ENCODE results near the gene NRG4. TPM values are rescaled to one million over a fixed set of nuclear protein-coding genes. Genes with fewer than 3 reads are reported as not detected.
A peak's percentile ranks its signal among the peaks of the same experiment; 100 is the strongest.
"Not testable (repeated sequence)": the region's sequence is repeated elsewhere in the genome, so short reads cannot be mapped to it uniquely, and the experiment has no call there.

NRG4 gene
- total and polyA plus RNA-seq, 5 donors from 2014 or later, result not detected

DNA sequence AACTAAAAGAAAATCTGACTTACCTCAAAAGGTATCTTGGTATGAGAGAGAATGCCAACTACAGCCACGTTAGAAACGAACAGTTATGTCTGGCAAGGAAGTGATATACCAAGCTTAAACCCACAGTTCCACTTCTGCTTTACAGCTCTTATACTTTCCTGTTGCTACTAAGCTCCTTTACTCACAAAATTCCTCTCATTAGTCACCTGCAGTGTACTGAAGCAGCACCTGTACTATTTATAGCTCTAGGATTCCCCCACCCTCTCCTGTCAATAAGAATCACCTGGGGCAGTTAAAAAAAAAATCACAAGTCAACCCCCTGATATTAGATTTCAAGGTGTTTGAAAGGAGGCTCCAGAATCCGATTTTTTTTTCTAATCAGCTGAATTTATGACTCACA lies 44.7 kb upstream of the NRG4 start:
- Histone ChIP-seq H3K36me3 (ENCODE audit: control insufficient read depth, insufficient read depth, low read length) (no peaks in the 10 kb centered on the region), H3K27ac (ENCODE audit: insufficient read depth, low read length, poor library complexity, severe bottlenecking) (no peak overlapping the region), H3K27me3 (ENCODE audit: control insufficient read depth, insufficient read depth, low read length) (peaks cover 40% of the 10 kb centered on the region), H3K4me3 (ENCODE audit: low read depth, low read length) (peak overlapping the region; percentile 23), H3K4me1 (ENCODE audit: control insufficient read depth, insufficient read depth, low read length, poor library complexity, severe bottlenecking) (peaks cover 12% of the 10 kb centered on the region), H3K9me3 (ENCODE audit: control insufficient read depth in 2 of 2, low read length in 2 of 2) (no peaks in the 10 kb centered on the region)
- no peak for DNase-seq
- H3K27me3 Mint-ChIP-seq, result peaks cover 71% of the 10 kb centered on the region
- H3K4me1 Mint-ChIP-seq, result peaks cover 0 to 24% (median 16%) of the 10 kb centered on the region in 4 donors
- H3K4me3 Mint-ChIP-seq, result no peak overlapping the region
- peak in 1 of 2 donors; percentile 26 for ATAC-seq (ENCODE audit: low read depth in 2 of 2)
- no peaks in the 10 kb centered on the region for H3K36me3 Mint-ChIP-seq
- peak overlapping the region in 1 of 3 donors; percentile 24 for H3K27ac Mint-ChIP-seq
- H3K9me3 Mint-ChIP-seq, result no peaks in the 10 kb centered on the region

DNA sequence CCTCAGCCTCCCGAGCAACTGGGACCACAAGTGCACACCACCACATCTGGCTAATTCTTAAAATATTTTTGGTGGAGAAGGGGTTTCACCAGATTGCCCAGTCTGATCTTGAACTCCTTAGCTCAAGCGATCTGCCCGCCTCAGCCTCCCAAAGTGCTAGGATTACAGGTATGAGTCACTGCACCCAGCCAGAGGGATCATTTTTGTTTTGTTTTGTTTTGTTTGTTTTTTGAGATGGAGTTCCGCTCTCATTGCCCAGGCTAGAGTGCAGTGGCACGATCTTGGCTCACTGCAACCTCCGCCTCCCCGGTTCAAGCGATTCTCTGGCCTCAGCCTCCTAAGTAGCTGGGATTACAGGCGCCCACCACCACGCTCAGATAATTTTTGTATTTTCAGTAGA lies 42.0 kb upstream of the NRG4 start:
- H3K9me3 ChIP-seq (ENCODE audit: control insufficient read depth in 2 of 2, low read length in 2 of 2); H3K4me3 Mint-ChIP-seq; H3K4me1 ChIP-seq (ENCODE audit: control insufficient read depth, insufficient read depth, low read length, poor library complexity, severe bottlenecking); H3K9me3 Mint-ChIP-seq; H3K4me3 ChIP-seq (ENCODE audit: low read depth, low read length); H3K36me3 ChIP-seq (ENCODE audit: control insufficient read depth, insufficient read depth, low read length); DNase-seq; ATAC-seq (ENCODE audit: low read depth in 2 of 2); H3K27ac ChIP-seq (ENCODE audit: insufficient read depth, low read length, poor library complexity, severe bottlenecking); H3K27ac Mint-ChIP-seq; H3K36me3 Mint-ChIP-seq: not testable (repeated sequence)
- Mint-ChIP-seq H3K27me3 (peaks cover 66% of the 10 kb centered on the region), H3K4me1 (peaks cover 0 to 18% (median 14%) of the 10 kb centered on the region in 4 donors)
- peaks cover 23% of the 10 kb centered on the region for H3K27me3 ChIP-seq (ENCODE audit: control insufficient read depth, insufficient read depth, low read length)

DNA sequence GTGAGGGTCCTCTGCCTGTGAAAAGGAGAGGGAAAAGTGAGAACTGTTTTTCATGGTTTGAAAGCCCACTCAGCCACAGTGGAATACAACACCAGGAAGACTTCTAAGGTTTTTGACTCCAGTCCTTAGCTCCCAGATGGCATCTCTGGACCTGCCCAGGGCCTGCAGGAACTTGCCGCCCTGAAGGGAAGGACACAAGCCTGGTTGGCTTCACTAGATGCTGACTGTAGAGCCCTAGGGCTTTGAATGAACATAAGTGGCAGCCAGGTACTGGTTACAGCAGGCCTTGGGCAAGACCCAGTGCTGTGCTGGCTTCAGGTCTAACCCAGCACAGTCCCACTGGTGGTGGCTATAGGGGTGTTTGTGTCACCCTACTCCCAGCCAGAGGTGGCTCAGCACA lies 26.3 kb upstream of the NRG4 start:
- Mint-ChIP-seq H3K27me3 (peaks cover 55% of the 10 kb centered on the region), H3K27ac (no peak overlapping the region), H3K36me3 (peaks cover 4% of the 10 kb centered on the region), H3K9me3 (peaks cover 1 to 37% (median 19%) of the 10 kb centered on the region in 7 donors), H3K4me1 (no peaks in the 10 kb centered on the region), H3K4me3 (no peak overlapping the region)
- DNase-seq (no peak), ATAC-seq (ENCODE audit: low read depth in 2 of 2) (no peak)
- Histone ChIP-seq H3K36me3 (ENCODE audit: control insufficient read depth, insufficient read depth, low read length) (no peaks in the 10 kb centered on the region), H3K4me3 (ENCODE audit: low read depth, low read length) (no peak overlapping the region), H3K27me3 (ENCODE audit: control insufficient read depth, insufficient read depth, low read length) (peaks cover 6% of the 10 kb centered on the region), H3K27ac (ENCODE audit: insufficient read depth, low read length, poor library complexity, severe bottlenecking) (no peak overlapping the region), H3K9me3 (ENCODE audit: control insufficient read depth in 2 of 2, low read length in 2 of 2) (peaks cover 0 to 11% of the 10 kb centered on the region in 2 experiments), H3K4me1 (ENCODE audit: control insufficient read depth, insufficient read depth, low read length, poor library complexity, severe bottlenecking) (no peaks in the 10 kb centered on the region)

- ATAC-seq (ENCODE audit: low read depth in 2 of 2) (no peak), DNase-seq (no peak)
- peaks cover 1 to 19% (median 8%) of the 10 kb centered on the region in 7 donors for H3K9me3 Mint-ChIP-seq
- no peak overlapping the region for H3K4me3 Mint-ChIP-seq
- Histone ChIP-seq H3K9me3 (ENCODE audit: control insufficient read depth in 2 of 2, low read length in 2 of 2) (peaks cover 0 to 2% of the 10 kb centered on the region in 2 experiments), H3K4me1 (ENCODE audit: control insufficient read depth, insufficient read depth, low read length, poor library complexity, severe bottlenecking) (no peaks in the 10 kb centered on the region), H3K27me3 (ENCODE audit: control insufficient read depth, insufficient read depth, low read length) (peaks cover 6% of the 10 kb centered on the region), H3K27ac (ENCODE audit: insufficient read depth, low read length, poor library complexity, severe bottlenecking) (no peak overlapping the region), H3K4me3 (ENCODE audit: low read depth, low read length) (no peak overlapping the region), H3K36me3 (ENCODE audit: control insufficient read depth, insufficient read depth, low read length) (no peaks in the 10 kb centered on the region)
- peaks cover 54% of the 10 kb centered on the region for H3K27me3 Mint-ChIP-seq
- no peak overlapping the region for H3K27ac Mint-ChIP-seq
- peaks cover 4% of the 10 kb centered on the region for H3K36me3 Mint-ChIP-seq
- no peaks in the 10 kb centered on the region for H3K4me1 Mint-ChIP-seq
Measured at GRCh38 chr15:76035593-76035992, 23.4 kb upstream of the NRG4 start.

GRCh38 chr15:76034111-76034510 lies 21.9 kb upstream of the NRG4 start:
- Histone ChIP-seq H3K4me3 (ENCODE audit: low read depth, low read length) (no peak overlapping the region), H3K9me3 (ENCODE audit: control insufficient read depth in 2 of 2, low read length in 2 of 2) (no peaks in the 10 kb centered on the region), H3K36me3 (ENCODE audit: control insufficient read depth, insufficient read depth, low read length) (no peaks in the 10 kb centered on the region), H3K4me1 (ENCODE audit: control insufficient read depth, insufficient read depth, low read length, poor library complexity, severe bottlenecking) (no peaks in the 10 kb centered on the region), H3K27me3 (ENCODE audit: control insufficient read depth, insufficient read depth, low read length) (peaks cover 8% of the 10 kb centered on the region), H3K27ac (ENCODE audit: insufficient read depth, low read length, poor library complexity, severe bottlenecking) (no peak overlapping the region)
- DNase-seq (no peak), ATAC-seq (ENCODE audit: low read depth in 2 of 2) (no peak)
- Mint-ChIP-seq H3K27me3 (peaks cover 52% of the 10 kb centered on the region), H3K4me3 (no peak overlapping the region), H3K4me1 (no peaks in the 10 kb centered on the region), H3K9me3 (peaks cover 0 to 7% (median 4%) of the 10 kb centered on the region in 7 donors), H3K27ac (no peak overlapping the region), H3K36me3 (no peaks in the 10 kb centered on the region)

- H3K27ac Mint-ChIP-seq, result no peak overlapping the region
- H3K4me1 ChIP-seq (ENCODE audit: control insufficient read depth, insufficient read depth, low read length, poor library complexity, severe bottlenecking), result no peaks in the 10 kb centered on the region
- H3K27me3 ChIP-seq (ENCODE audit: control insufficient read depth, insufficient read depth, low read length), result peaks cover 9% of the 10 kb centered on the region
- no peak overlapping the region for H3K4me3 ChIP-seq (ENCODE audit: low read depth, low read length)
- H3K27ac ChIP-seq (ENCODE audit: insufficient read depth, low read length, poor library complexity, severe bottlenecking), result no peak overlapping the region
- ATAC-seq (ENCODE audit: low read depth in 2 of 2), result no peak
- peaks cover 0 to 4% (median 2%) of the 10 kb centered on the region in 7 donors for H3K9me3 Mint-ChIP-seq
- no peak for DNase-seq
- no peaks in the 10 kb centered on the region for H3K36me3 Mint-ChIP-seq
- no peak overlapping the region for H3K4me3 Mint-ChIP-seq
- no peaks in the 10 kb centered on the region for H3K9me3 ChIP-seq (ENCODE audit: control insufficient read depth in 2 of 2, low read length in 2 of 2)
- no peaks in the 10 kb centered on the region for H3K4me1 Mint-ChIP-seq
- peaks cover 53% of the 10 kb centered on the region for H3K27me3 Mint-ChIP-seq
- no peaks in the 10 kb centered on the region for H3K36me3 ChIP-seq (ENCODE audit: control insufficient read depth, insufficient read depth, low read length)
Measured at GRCh38 chr15:76033438-76033837, 21.2 kb upstream of the NRG4 start.

DNA sequence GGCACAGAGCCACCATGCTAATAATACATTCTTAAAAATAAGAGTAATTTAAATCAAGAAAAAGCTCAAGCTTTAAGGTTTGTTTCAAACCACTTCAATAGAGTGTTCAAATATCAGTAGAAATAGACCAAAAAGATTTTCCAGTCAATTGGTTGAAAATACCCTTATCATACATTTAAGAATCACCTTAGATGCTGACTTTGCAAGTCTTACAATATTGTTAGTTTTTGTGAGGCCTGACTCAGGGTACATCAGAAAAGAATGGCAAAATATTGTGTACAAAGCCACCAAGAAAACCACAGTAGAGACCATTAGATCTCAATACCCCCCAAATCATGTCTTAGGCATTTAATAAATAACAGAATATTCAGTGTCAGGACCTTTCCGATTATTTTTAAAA lies 19.8 kb upstream of the NRG4 start:
- Mint-ChIP-seq H3K36me3 (no peaks in the 10 kb centered on the region), H3K4me3 (no peak overlapping the region), H3K27me3 (peaks cover 58% of the 10 kb centered on the region), H3K9me3 (peaks cover 0 to 4% (median 1%) of the 10 kb centered on the region in 7 donors), H3K27ac (no peak overlapping the region), H3K4me1 (no peaks in the 10 kb centered on the region)
- H3K4me3 ChIP-seq (ENCODE audit: low read depth, low read length), result no peak overlapping the region
- peaks cover 0 to 2% of the 10 kb centered on the region in 2 experiments for H3K9me3 ChIP-seq (ENCODE audit: control insufficient read depth in 2 of 2, low read length in 2 of 2)
- no peaks in the 10 kb centered on the region for H3K4me1 ChIP-seq (ENCODE audit: control insufficient read depth, insufficient read depth, low read length, poor library complexity, severe bottlenecking)
- ATAC-seq (ENCODE audit: low read depth in 2 of 2) (no peak), DNase-seq (no peak)
- H3K27me3 ChIP-seq (ENCODE audit: control insufficient read depth, insufficient read depth, low read length), result peaks cover 12% of the 10 kb centered on the region
- H3K36me3 ChIP-seq (ENCODE audit: control insufficient read depth, insufficient read depth, low read length), result no peaks in the 10 kb centered on the region
- no peak overlapping the region for H3K27ac ChIP-seq (ENCODE audit: insufficient read depth, low read length, poor library complexity, severe bottlenecking)

DNA sequence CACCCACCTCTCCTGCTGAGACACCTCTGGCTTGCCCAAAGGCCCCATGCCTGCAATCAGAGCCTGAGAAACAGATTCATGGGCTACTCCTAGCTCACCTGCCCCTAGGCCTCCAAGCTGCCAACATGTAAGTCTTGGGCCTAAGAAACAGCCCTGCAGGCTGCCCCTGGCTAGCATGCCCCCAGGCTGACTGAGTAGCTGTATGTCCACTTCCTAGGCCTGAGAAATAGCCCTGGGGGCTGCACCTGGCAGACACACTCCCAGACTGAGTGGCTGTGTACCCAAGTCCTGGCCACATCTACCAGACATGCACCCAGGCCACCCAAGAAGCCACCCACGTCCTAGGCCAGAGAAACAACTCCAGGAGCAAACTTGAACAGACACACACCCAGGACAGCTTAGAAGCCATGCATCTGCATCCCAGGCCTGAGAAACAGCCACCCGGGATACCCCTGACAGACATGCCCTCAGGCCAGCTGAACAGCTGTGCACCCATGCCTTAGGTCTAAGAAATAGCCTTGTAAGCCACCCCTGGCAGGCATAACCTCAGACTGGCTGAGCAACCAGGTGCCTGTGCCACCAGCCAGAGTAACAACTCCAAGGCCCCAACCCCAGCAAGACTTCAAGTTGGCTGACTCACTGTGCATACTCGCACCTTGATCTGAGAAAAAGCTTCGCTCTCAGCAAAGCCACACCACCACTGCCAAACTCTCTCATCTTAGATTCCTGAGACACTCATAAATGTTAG lies 12.0 kb upstream of the NRG4 start:
- H3K9me3 ChIP-seq (ENCODE audit: control insufficient read depth in 2 of 2, low read length in 2 of 2), result peaks cover 12 to 13% of the 10 kb centered on the region in 2 experiments
- H3K4me3 ChIP-seq (ENCODE audit: low read depth, low read length), result no peak overlapping the region
- Mint-ChIP-seq H3K4me1 (no peaks in the 10 kb centered on the region), H3K4me3 (no peak overlapping the region), H3K27me3 (peaks cover 25% of the 10 kb centered on the region), H3K9me3 (peaks cover 0 to 20% (median 10%) of the 10 kb centered on the region in 7 donors), H3K36me3 (no peaks in the 10 kb centered on the region), H3K27ac (no peak overlapping the region)
- ATAC-seq (ENCODE audit: low read depth in 2 of 2), result no peak
- no peak overlapping the region for H3K27ac ChIP-seq (ENCODE audit: insufficient read depth, low read length, poor library complexity, severe bottlenecking)
- H3K4me1 ChIP-seq (ENCODE audit: control insufficient read depth, insufficient read depth, low read length, poor library complexity, severe bottlenecking), result no peaks in the 10 kb centered on the region
- H3K36me3 ChIP-seq (ENCODE audit: control insufficient read depth, insufficient read depth, low read length), result no peaks in the 10 kb centered on the region
- peaks cover 22% of the 10 kb centered on the region for H3K27me3 ChIP-seq (ENCODE audit: control insufficient read depth, insufficient read depth, low read length)
- no peak for DNase-seq

All from CD4-positive, CD25-positive, alpha-beta regulatory T cell (primary cell).